Ovary (tissue), 9 donors: Measurements from ENCODE around the gene NR2F2. TPM values are rescaled to one million over a fixed set of nuclear protein-coding genes. Genes with fewer than 3 reads are reported as not detected.

ENCODE experiments used
- DNase-seq, 5 donors: peaks; one replicate each; pipeline ENCODE4 v3.0.0-alpha.2; 2019 to 2020
- H3K27ac ChIP-seq, 2 donors: fragments of 200-600 bp; one replicate each; pipeline versions ENCODE4 v1.5.1 to v1.8.0; 2019 to 2022
- H3K27me3 ChIP-seq: fragments of 200-600 bp; one replicate; pipeline ENCODE4 v1.8.0; 2022
- H3K36me3 ChIP-seq: fragments of 200-600 bp; sonication (generic); one replicate; pipeline ENCODE4 v1.5.1; 2019
- H3K4me1 ChIP-seq: one replicate; pipeline ENCODE4 v1.8.1; 2013; ENCODE audit warnings: mild to moderate bottlenecking, moderate library complexity; ENCODE audit not compliant: insufficient read depth
- H3K4me3 ChIP-seq: fragments of 200-600 bp; sonication (generic); one replicate; pipeline ENCODE4 v1.5.1; 2017
- H3K9me3 ChIP-seq, 2 donors: fragments of 200-600 bp in 1 of 2; sonication (generic) in 1 of 2; one replicate each; pipeline versions ENCODE4 v1.5.1 to v1.8.1; 2013 to 2019; ENCODE audit warnings: mild to moderate bottlenecking in 1 of 2, moderate library complexity in 1 of 2
- EP300 ChIP-seq: sonication (generic); formaldehyde crosslinking; IDR thresholded peaks from one replicate; pipeline ENCODE4 v1.6.1; 2017; ENCODE audit warnings: antibody characterized with exemption
- POLR2A ChIP-seq: fragments of 450-650 bp; IDR thresholded peaks from one replicate; pipeline ENCODE4 v1.6.1; 2017; ENCODE audit warnings: antibody characterized with exemption, mild to moderate bottlenecking, moderate library complexity
- WGBS, 3 donors: extraction: QIAGEN DNeasy Blood & Tissue Kit in 1 of 3; methylation state at CpG; one replicate each; pipeline versions ENCODE4 v1.1.5 to v1.1.7; 2013 to 2017; 5-methylcytosine and 5-hydroxymethylcytosine counted together
- intact Hi-C, 4 donors: fragments of 100-400 bp; cut with DNase I; formaldehyde crosslinking; loops; one replicate each; pipeline versions ENCODE4 v1.11.0 to v1.15.1; 2022 to 2023
- polyA plus RNA-seq, 2 donors: library from polyadenylated mRNA; stranded (reverse); fragments of 200-250 nt in 1 of 2; fragments of 350-450 nt in 1 of 2; fragmentation: Illumina TruSeq in 1 of 2; extraction: RNeasy Lipid Tissue Mini Kit (QIAGEN cat#74804) in 1 of 2; gene quantifications; one replicate each; pipeline ENCODE4 v1.2.3, GENCODE V29; 2013 to 2014
- total RNA-seq, 7 donors: library from RNA; depleted of rRNA in 2 of 7; stranded (reverse); fragments of >200 nt in 2 of 7; fragmentation: NEBNext Ultra II Directional in 3 of 7; extraction: Animal tissue kit (Norgen Biotek cat#: 25700) in 3 of 7; gene quantifications; one replicate each; pipeline versions ENCODE4 v1.1.0 to v1.2.4, GENCODE V29; 2016 to 2023
- TF ChIP-seq, protein P1 (sequence below), 3 donors: fragments of 450-650 bp in 2 of 3; fragments of 200-600 bp in 1 of 3; IDR thresholded peaks; one replicate each; pipeline versions ENCODE4 v1.5.1 to v1.8.0; 2016 to 2022; ENCODE audit warnings: antibody characterized with exemption in 3 of 3, mild to moderate bottlenecking in 1 of 3
- donor health status: DM: no; HTN: no; CAD: no; lungs with moderate emphysema.
- donor health status: DM: no; HTN: no; CAD: no.
- donor health status: Bipolar disorder and iron deficiency.
- donor health status: DM: yes; HTN: yes; CAD: no.
- donor health status: DM: no; HTN: no; CAD: no.
- donor health status: DM: yes; HTN: yes; CAD: no.

The NR2F2 gene
- total and polyA plus RNA-seq, 9 donors: 68.6 to 424 (median 343) TPM

DNA sequence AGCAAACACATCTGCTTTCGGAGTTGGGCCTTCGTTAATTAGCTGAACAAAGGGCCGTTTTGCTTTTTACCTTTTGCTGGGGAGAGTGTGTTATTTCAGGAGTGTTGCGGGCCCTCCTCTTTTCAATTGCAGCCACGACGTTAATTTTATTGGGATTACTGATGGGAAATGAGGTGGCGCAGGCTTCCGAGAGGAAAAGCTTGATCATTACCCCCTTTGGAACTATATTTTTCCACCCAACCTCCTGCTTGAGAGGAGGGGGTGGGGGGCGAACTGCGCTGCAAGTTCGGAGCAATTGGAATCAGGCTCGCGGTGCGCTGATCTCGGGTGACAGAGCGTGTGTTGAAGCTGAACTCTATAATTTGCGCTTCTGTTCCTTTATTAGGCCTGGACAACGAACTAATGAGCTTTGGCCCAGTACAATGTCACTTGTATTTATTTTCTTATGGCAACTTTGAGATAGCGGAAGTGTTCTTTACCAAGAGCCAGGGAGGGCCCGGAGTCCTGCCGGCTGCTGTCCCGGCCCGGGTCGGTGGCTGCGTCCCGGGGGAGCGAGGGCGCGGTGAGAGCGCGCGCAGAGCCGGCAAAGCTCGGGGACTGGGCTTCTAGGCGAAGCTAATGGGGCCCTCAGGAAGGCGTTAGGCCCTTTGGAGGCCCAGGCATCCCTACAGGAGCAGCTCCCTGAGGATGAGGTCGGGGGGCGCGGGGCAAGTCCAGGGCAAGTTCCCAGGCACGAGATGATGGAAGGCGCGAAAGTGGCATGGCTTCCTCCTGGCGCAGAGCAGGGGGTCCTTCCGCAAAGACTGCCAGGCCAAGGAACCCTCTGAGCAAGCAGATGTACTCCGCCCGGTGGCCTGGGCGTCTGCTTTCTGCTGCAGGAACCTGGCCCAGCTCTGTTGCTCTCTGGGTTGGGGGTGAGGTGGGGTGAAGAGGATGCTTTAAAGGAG, 12.9 kb downstream of the NR2F2 start:
- H3K27me3 ChIP-seq: no peaks in the 10 kb centered on the region
- intact Hi-C loops: loop anchor here (5.0 to 10.0 kb wide), 6 partner anchors 469 to 1979 kb away; no protein-coding TSS in a partner anchor
- peaks cover 7% of the 10 kb centered on the region for H3K4me1 ChIP-seq
- no peaks in the 10 kb centered on the region for H3K36me3 ChIP-seq
- TF ChIP-seq, protein P1, sequence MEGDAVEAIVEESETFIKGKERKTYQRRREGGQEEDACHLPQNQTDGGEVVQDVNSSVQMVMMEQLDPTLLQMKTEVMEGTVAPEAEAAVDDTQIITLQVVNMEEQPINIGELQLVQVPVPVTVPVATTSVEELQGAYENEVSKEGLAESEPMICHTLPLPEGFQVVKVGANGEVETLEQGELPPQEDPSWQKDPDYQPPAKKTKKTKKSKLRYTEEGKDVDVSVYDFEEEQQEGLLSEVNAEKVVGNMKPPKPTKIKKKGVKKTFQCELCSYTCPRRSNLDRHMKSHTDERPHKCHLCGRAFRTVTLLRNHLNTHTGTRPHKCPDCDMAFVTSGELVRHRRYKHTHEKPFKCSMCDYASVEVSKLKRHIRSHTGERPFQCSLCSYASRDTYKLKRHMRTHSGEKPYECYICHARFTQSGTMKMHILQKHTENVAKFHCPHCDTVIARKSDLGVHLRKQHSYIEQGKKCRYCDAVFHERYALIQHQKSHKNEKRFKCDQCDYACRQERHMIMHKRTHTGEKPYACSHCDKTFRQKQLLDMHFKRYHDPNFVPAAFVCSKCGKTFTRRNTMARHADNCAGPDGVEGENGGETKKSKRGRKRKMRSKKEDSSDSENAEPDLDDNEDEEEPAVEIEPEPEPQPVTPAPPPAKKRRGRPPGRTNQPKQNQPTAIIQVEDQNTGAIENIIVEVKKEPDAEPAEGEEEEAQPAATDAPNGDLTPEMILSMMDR (IDR thresholded peaks at IDR 0.05): no peak
- TF ChIP-seq EP300 (no peak), POLR2A (no peak)
- DNase-seq: peak; percentile 16 to 61 (median 45)
- H3K9me3 ChIP-seq: no peaks in the 10 kb centered on the region
- H3K4me3 ChIP-seq: peak overlapping the region; percentile 46
- peak overlapping the region; percentile 98 to 99 for H3K27ac ChIP-seq
- WGBS, 3 donors: 2 to 5% (median 4%) methylated on average over 40 to 47 of the region's 47 CpGs

DNA sequence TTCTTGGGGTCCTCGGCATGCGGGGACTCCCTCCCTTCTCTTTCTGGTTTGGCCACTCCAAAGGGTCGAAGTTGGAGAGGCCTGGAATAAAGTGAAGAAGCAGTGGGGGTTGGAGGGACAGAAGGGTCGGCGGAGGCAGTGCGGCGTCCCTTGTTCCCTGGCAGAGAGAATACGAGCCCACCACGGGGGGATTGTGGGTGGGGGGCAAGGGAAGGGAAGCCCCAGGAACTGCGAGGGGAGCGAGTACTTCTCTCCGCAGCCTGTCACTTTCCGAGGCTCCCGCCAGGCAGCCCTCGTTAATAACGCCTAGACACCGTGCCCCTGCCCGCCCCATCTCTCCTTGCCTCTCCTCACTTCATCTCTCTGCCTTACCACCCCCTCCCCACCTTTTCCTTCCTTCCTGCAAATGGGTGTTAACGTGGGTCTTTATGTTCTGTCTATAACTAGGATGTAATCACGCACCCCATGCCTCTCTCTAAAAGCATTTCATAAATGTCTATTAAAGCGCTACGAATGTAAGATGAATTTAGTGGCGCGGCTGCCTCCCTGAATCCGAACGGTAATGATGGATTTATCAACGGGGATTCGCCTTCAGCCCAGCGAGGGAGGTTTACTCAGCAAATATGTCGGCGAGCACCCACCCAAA, 13.7 kb downstream of the NR2F2 start:
- H3K27me3 ChIP-seq: no peaks in the 10 kb centered on the region
- intact Hi-C loops: loop anchor here (5.0 to 10.0 kb wide), 6 partner anchors 469 to 1979 kb away; no protein-coding TSS in a partner anchor
- TF ChIP-seq, protein P1 (IDR thresholded peaks at IDR 0.05): no peak
- TF ChIP-seq EP300 (no peak), POLR2A (no peak)
- DNase-seq: peak in 2 of 5 donors; percentile 33 to 35
- peaks cover 9% of the 10 kb centered on the region for H3K4me1 ChIP-seq
- H3K9me3 ChIP-seq: no peaks in the 10 kb centered on the region
- H3K36me3 ChIP-seq: no peaks in the 10 kb centered on the region
- peak overlapping the region; percentile 98 to 99 for H3K27ac ChIP-seq
- WGBS, 3 donors: 5 to 7% (median 6%) methylated on average over 31 of the region's 31 CpGs
- H3K4me3 ChIP-seq: peak overlapping the region; percentile 46

DNA sequence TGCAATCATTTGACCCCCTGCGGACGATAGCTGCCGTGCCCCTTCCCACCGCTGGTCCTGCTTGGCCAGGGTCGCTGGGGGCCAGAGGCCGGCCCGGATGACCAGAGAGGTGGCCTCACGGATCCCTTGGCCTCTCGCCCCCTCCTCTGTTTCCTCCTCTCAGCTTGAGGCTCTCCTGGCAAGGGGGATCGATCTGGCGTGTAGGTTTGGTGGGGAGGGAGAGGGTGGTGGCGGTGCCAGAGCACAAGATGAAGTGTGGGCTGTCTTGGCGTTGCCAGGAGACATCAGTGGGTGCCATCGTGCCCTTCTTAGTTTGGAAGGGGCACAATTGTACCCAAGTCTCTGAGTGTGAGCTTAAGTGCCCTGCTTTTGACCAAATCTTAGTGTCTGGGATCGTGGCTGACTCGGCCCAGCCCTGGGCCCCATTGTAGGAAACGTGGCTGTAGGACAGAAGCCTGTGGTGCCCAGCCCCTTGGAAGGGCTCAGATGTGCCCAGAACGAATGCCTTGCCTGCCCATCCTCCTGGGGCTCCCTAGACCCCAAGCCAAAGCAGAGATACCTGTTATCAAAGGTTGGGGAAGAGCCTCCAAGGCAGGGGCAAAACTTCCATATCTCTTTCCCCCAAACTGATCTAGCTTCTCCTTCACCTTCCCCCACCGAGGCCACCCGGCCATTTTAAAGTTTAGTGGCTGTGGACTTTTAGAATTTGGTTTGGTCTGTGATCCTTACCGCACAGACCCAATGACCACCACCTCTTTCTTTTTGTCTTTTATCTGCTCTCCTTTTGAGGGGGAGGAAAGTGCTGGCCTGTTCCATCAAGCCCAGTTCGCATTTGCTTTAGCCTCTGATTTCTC, 14.4 kb downstream of the NR2F2 start:
- peak overlapping the region; percentile 46 for H3K4me3 ChIP-seq
- intact Hi-C loops: loop anchor here (5.0 to 10.0 kb wide), 6 partner anchors 470 to 1980 kb away; no protein-coding TSS in a partner anchor
- no peaks in the 10 kb centered on the region for H3K36me3 ChIP-seq
- H3K27me3 ChIP-seq: no peaks in the 10 kb centered on the region
- TF ChIP-seq EP300 (no peak), POLR2A (no peak)
- TF ChIP-seq, protein P1 (IDR thresholded peaks at IDR 0.05): no peak
- WGBS, 3 donors: 2 to 5% (median 4%) methylated on average over 18 to 22 of the region's 22 CpGs
- H3K27ac ChIP-seq: peak overlapping the region; percentile 98 to 99
- DNase-seq: peak in 4 of 5 donors; percentile 54 to 67 (median 62)
- no peaks in the 10 kb centered on the region for H3K9me3 ChIP-seq
- H3K4me1 ChIP-seq: peaks cover 9% of the 10 kb centered on the region
